T-helper 2 cell treated with Interferon-gamma antibody and Interleukin-4, amounts not matched to agents 5 μg/mL and 100 μg/mL, for 36 hours (primary cell): ENCODE data around the gene CACNA1C.

Source experiments
- DNase-seq: peaks from one replicate; pipeline ENCODE4 v3.0.0; 2021; ENCODE audit warnings: low spot score
- H3K27ac Mint-ChIP-seq: one replicate; pipeline ENCODE4 v1.8.0; 2021; ENCODE audit warnings: mild to moderate bottlenecking, mixed read lengths
- H3K27me3 Mint-ChIP-seq: one replicate; pipeline ENCODE4 v1.8.0; 2021; ENCODE audit warnings: low read depth, mixed read lengths
- H3K36me3 Mint-ChIP-seq: one replicate; pipeline ENCODE4 v1.8.0; 2021; ENCODE audit warnings: low read depth, mixed read lengths
- H3K4me1 Mint-ChIP-seq: one replicate; pipeline ENCODE4 v1.8.0; 2021; ENCODE audit warnings: low read depth, mixed read lengths
- H3K4me3 Mint-ChIP-seq: one replicate; pipeline ENCODE4 v1.8.0; 2022; ENCODE audit warnings: mild to moderate bottlenecking, moderate library complexity, mixed read lengths
- H3K9me3 Mint-ChIP-seq: one replicate; pipeline ENCODE4 v1.8.0; 2021; ENCODE audit warnings: mixed read lengths

CACNA1C gene

GRCh38 chr12:2453076-2453760, 400.4 kb downstream of the CACNA1C start:
- no peak for DNase-seq
- peaks cover 6% of the 10 kb centered on the region for H3K4me1 Mint-ChIP-seq
- H3K4me3 Mint-ChIP-seq, result no peak overlapping the region
- peaks cover 13% of the 10 kb centered on the region for H3K27me3 Mint-ChIP-seq
- no peaks in the 10 kb centered on the region for H3K36me3 Mint-ChIP-seq
- H3K9me3 Mint-ChIP-seq, result no peaks in the 10 kb centered on the region
- H3K27ac Mint-ChIP-seq, result no peak overlapping the region

- Mint-ChIP-seq H3K27me3 (peaks cover 11% of the 10 kb centered on the region), H3K36me3 (no peaks in the 10 kb centered on the region), H3K9me3 (no peaks in the 10 kb centered on the region), H3K4me1 (peaks cover 6% of the 10 kb centered on the region), H3K27ac (no peak overlapping the region), H3K4me3 (no peak overlapping the region)
- DNase-seq, result no peak
Observed at GRCh38 chr12:2453761-2454090, 400.9 kb downstream of the CACNA1C start.

GRCh38 chr12:2454601-2455177, 401.9 kb downstream of the CACNA1C start:
- Mint-ChIP-seq H3K27ac (no peak overlapping the region), H3K36me3 (no peaks in the 10 kb centered on the region), H3K4me1 (peaks cover 2% of the 10 kb centered on the region), H3K9me3 (no peaks in the 10 kb centered on the region), H3K27me3 (peaks cover 3% of the 10 kb centered on the region), H3K4me3 (no peak overlapping the region)
- DNase-seq, result no peak

GRCh38 chr12:2455410-2455809, 402.6 kb downstream of the CACNA1C start:
- no peak for DNase-seq
- Mint-ChIP-seq H3K27me3 (no peaks in the 10 kb centered on the region), H3K4me3 (no peak overlapping the region), H3K27ac (no peak overlapping the region), H3K36me3 (no peaks in the 10 kb centered on the region), H3K4me1 (peaks cover 3% of the 10 kb centered on the region), H3K9me3 (no peaks in the 10 kb centered on the region)

- H3K27ac Mint-ChIP-seq, result no peak overlapping the region
- no peaks in the 10 kb centered on the region for H3K9me3 Mint-ChIP-seq
- no peak for DNase-seq
- H3K27me3 Mint-ChIP-seq, result no peaks in the 10 kb centered on the region
- H3K36me3 Mint-ChIP-seq, result no peaks in the 10 kb centered on the region
- no peak overlapping the region for H3K4me3 Mint-ChIP-seq
- peaks cover 4% of the 10 kb centered on the region for H3K4me1 Mint-ChIP-seq
Observed at GRCh38 chr12:2456122-2456812, 403.5 kb downstream of the CACNA1C start.

GRCh38 chr12:2456813-2457186, 404.0 kb downstream of the CACNA1C start:
- Mint-ChIP-seq H3K36me3 (no peaks in the 10 kb centered on the region), H3K27ac (no peak overlapping the region), H3K4me3 (no peak overlapping the region), H3K4me1 (peaks cover 4% of the 10 kb centered on the region), H3K9me3 (no peaks in the 10 kb centered on the region), H3K27me3 (no peaks in the 10 kb centered on the region)
- DNase-seq, result no peak

GRCh38 chr12:2457215-2457932, 404.6 kb downstream of the CACNA1C start:
- DNase-seq, result no peak

GRCh38 chr12:2457933-2458414, 405.2 kb downstream of the CACNA1C start:
- no peak overlapping the region for H3K27ac Mint-ChIP-seq
- H3K4me3 Mint-ChIP-seq, result no peak overlapping the region
- no peak for DNase-seq
- H3K9me3 Mint-ChIP-seq, result no peaks in the 10 kb centered on the region
- peaks cover 4% of the 10 kb centered on the region for H3K4me1 Mint-ChIP-seq
- H3K36me3 Mint-ChIP-seq, result no peaks in the 10 kb centered on the region
- no peaks in the 10 kb centered on the region for H3K27me3 Mint-ChIP-seq

More at GRCh38 chr12:2457215-2457932, 404.6 kb downstream of the CACNA1C start:
- Mint-ChIP-seq H3K36me3 (no peaks in the 10 kb centered on the region), H3K27ac (no peak overlapping the region), H3K4me3 (no peak overlapping the region), H3K4me1 (peaks cover 4% of the 10 kb centered on the region), H3K27me3 (no peaks in the 10 kb centered on the region), H3K9me3 (no peaks in the 10 kb centered on the region)

- no peak for DNase-seq
- H3K36me3 Mint-ChIP-seq, result no peaks in the 10 kb centered on the region
- H3K27me3 Mint-ChIP-seq, result peaks cover 2% of the 10 kb centered on the region
- no peak overlapping the region for H3K4me3 Mint-ChIP-seq
- no peaks in the 10 kb centered on the region for H3K9me3 Mint-ChIP-seq
- H3K4me1 Mint-ChIP-seq, result peaks cover 4% of the 10 kb centered on the region
- H3K27ac Mint-ChIP-seq, result no peak overlapping the region
Observed at GRCh38 chr12:2460051-2460670, 407.4 kb downstream of the CACNA1C start.

GRCh38 chr12:2461046-2461445, 408.3 kb downstream of the CACNA1C start:
- no peak for DNase-seq
- no peak overlapping the region for H3K4me3 Mint-ChIP-seq
- peaks cover 3% of the 10 kb centered on the region for H3K27me3 Mint-ChIP-seq
- peaks cover 4% of the 10 kb centered on the region for H3K4me1 Mint-ChIP-seq
- no peaks in the 10 kb centered on the region for H3K9me3 Mint-ChIP-seq
- H3K36me3 Mint-ChIP-seq, result no peaks in the 10 kb centered on the region
- H3K27ac Mint-ChIP-seq, result no peak overlapping the region

GRCh38 chr12:2461645-2462044, 408.9 kb downstream of the CACNA1C start:
- DNase-seq, result no peak
- no peaks in the 10 kb centered on the region for H3K9me3 Mint-ChIP-seq
- H3K4me3 Mint-ChIP-seq, result no peak overlapping the region
- peaks cover 3% of the 10 kb centered on the region for H3K27me3 Mint-ChIP-seq
- H3K36me3 Mint-ChIP-seq, result no peaks in the 10 kb centered on the region
- peaks cover 4% of the 10 kb centered on the region for H3K4me1 Mint-ChIP-seq
- no peak overlapping the region for H3K27ac Mint-ChIP-seq

- no peak for DNase-seq
- no peaks in the 10 kb centered on the region for H3K9me3 Mint-ChIP-seq
- H3K36me3 Mint-ChIP-seq, result no peaks in the 10 kb centered on the region
- peaks cover 3% of the 10 kb centered on the region for H3K27me3 Mint-ChIP-seq
- peaks cover 4% of the 10 kb centered on the region for H3K4me1 Mint-ChIP-seq
- H3K4me3 Mint-ChIP-seq, result no peak overlapping the region
- no peak overlapping the region for H3K27ac Mint-ChIP-seq
Observed at GRCh38 chr12:2462087-2462486, 409.3 kb downstream of the CACNA1C start.

- H3K4me1 Mint-ChIP-seq, result peaks cover 4% of the 10 kb centered on the region
- peaks cover 3% of the 10 kb centered on the region for H3K27me3 Mint-ChIP-seq
- DNase-seq, result no peak
- no peaks in the 10 kb centered on the region for H3K9me3 Mint-ChIP-seq
- no peak overlapping the region for H3K4me3 Mint-ChIP-seq
- no peaks in the 10 kb centered on the region for H3K36me3 Mint-ChIP-seq
- no peak overlapping the region for H3K27ac Mint-ChIP-seq
Observed at GRCh38 chr12:2463719-2464118, 410.9 kb downstream of the CACNA1C start.

- H3K27ac Mint-ChIP-seq, result no peak overlapping the region
- no peaks in the 10 kb centered on the region for H3K36me3 Mint-ChIP-seq
- H3K9me3 Mint-ChIP-seq, result no peaks in the 10 kb centered on the region
- H3K4me1 Mint-ChIP-seq, result no peaks in the 10 kb centered on the region
- no peak for DNase-seq
- peaks cover 3% of the 10 kb centered on the region for H3K27me3 Mint-ChIP-seq
- no peak overlapping the region for H3K4me3 Mint-ChIP-seq
Observed at GRCh38 chr12:2465681-2466080, 412.9 kb downstream of the CACNA1C start.
